ENCODE results near the gene MSH2. TPM values are rescaled to one million over a fixed set of nuclear protein-coding genes. Genes with fewer than 3 reads are reported as not detected.

The MSH2 gene
- total and polyA plus RNA-seq, 2 donors from 2014 or later, result 7.2 to 17.0 TPM

GRCh38 chr2:47389692-47390091 is 13.3 kb upstream of the MSH2 start:
- Histone ChIP-seq H3K27me3 (ENCODE audit: control insufficient read depth, insufficient read depth, low read length) (no peaks in the 10 kb centered on the region), H3K27ac (ENCODE audit: low read depth in 2 of 2, low read length in 2 of 2) (no peak overlapping the region), H3K36me3 (ENCODE audit: control insufficient read depth in 2 of 3, insufficient read depth in 3 of 3, low read length in 3 of 3) (peaks cover 0 to 11% (median 5%) of the 10 kb centered on the region in 3 donors), H3K4me3 (ENCODE audit: low read length in 3 of 3) (no peak overlapping the region), H3K9me3 (ENCODE audit: control insufficient read depth in 2 of 3, insufficient read depth in 1 of 3, low read length in 3 of 3) (no peaks in the 10 kb centered on the region), H3K4me1 (ENCODE audit: control insufficient read depth in 2 of 3, insufficient read depth in 2 of 3, low read depth in 1 of 3, low read length in 3 of 3) (no peaks in the 10 kb centered on the region), H3K9ac (ENCODE audit: low read length in 3 of 3) (no peak overlapping the region)
- FAIRE-seq, result no peak
- intact Hi-C loops (cut with DNase I), result no loop called here
- DNase-seq, result no peak
- TF ChIP-seq CTCF (IDR thresholded peaks at IDR 0.05; ENCODE audit: borderline replicate concordance, extremely low read depth, insufficient read depth), result no peak

- Histone ChIP-seq H3K4me3 (ENCODE audit: low read length in 3 of 3) (peak overlapping the region; percentile 79 to 93 (median 84)), H3K27me3 (ENCODE audit: control insufficient read depth, insufficient read depth, low read length) (no peaks in the 10 kb centered on the region), H3K36me3 (ENCODE audit: control insufficient read depth in 2 of 3, insufficient read depth in 3 of 3, low read length in 3 of 3) (peaks cover 0 to 3% (median 0%) of the 10 kb centered on the region in 3 donors), H3K9ac (ENCODE audit: low read length in 3 of 3) (peak overlapping the region in 2 of 3 donors; percentile 62 to 65), H3K27ac (ENCODE audit: low read depth in 2 of 2, low read length in 2 of 2) (no peak overlapping the region), H3K9me3 (ENCODE audit: control insufficient read depth in 2 of 3, insufficient read depth in 1 of 3, low read length in 3 of 3) (no peaks in the 10 kb centered on the region), H3K4me1 (ENCODE audit: control insufficient read depth in 2 of 3, insufficient read depth in 2 of 3, low read depth in 1 of 3, low read length in 3 of 3) (peaks cover 0 to 11% (median 3%) of the 10 kb centered on the region in 3 donors)
- FAIRE-seq, result no peak
- peak in 3 of 5 donors; percentile 18 to 63 (median 25) for DNase-seq
- intact Hi-C loops (cut with DNase I), result no loop called here
- no peak for TF ChIP-seq CTCF (IDR thresholded peaks at IDR 0.05; ENCODE audit: borderline replicate concordance, extremely low read depth, insufficient read depth)
Measured at GRCh38 chr2:47401789-47402554, 984 bp upstream of the MSH2 start.

- Histone ChIP-seq H3K27me3 (ENCODE audit: control insufficient read depth, insufficient read depth, low read length) (no peaks in the 10 kb centered on the region), H3K9me3 (ENCODE audit: control insufficient read depth in 2 of 3, insufficient read depth in 1 of 3, low read length in 3 of 3) (no peaks in the 10 kb centered on the region), H3K36me3 (ENCODE audit: control insufficient read depth in 2 of 3, insufficient read depth in 3 of 3, low read length in 3 of 3) (peaks cover 0 to 3% (median 0%) of the 10 kb centered on the region in 3 donors), H3K4me1 (ENCODE audit: control insufficient read depth in 2 of 3, insufficient read depth in 2 of 3, low read depth in 1 of 3, low read length in 3 of 3) (peaks cover 0 to 11% (median 3%) of the 10 kb centered on the region in 3 donors), H3K27ac (ENCODE audit: low read depth in 2 of 2, low read length in 2 of 2) (no peak overlapping the region), H3K9ac (ENCODE audit: low read length in 3 of 3) (peak overlapping the region; percentile 15 to 65 (median 62)), H3K4me3 (ENCODE audit: low read length in 3 of 3) (peak overlapping the region; percentile 79 to 93 (median 84))
- TF ChIP-seq CTCF (IDR thresholded peaks at IDR 0.05; ENCODE audit: borderline replicate concordance, extremely low read depth, insufficient read depth), result no peak
- intact Hi-C loops (cut with DNase I), result no loop called here
- DNase-seq, result no peak
- FAIRE-seq, result no peak
Measured at GRCh38 chr2:47402555-47402804, 476 bp upstream of the MSH2 start.
